GM23248 (cell line): Measurements from ENCODE around the gene CLDN19.

Source experiments
- EZH2 ChIP-seq: fragments of 200-600 bp; sonication (generic); IDR thresholded peaks from 2 replicates; pipeline ENCODE4 v1.6.1; 2018; ENCODE audit warnings: antibody characterized with exemption, mild to moderate bottlenecking; ENCODE audit not compliant: insufficient read depth, poor library complexity, severe bottlenecking
- EZH2phosphoT487 ChIP-seq: fragments of 200-600 bp; sonication (generic); IDR thresholded peaks from 2 replicates; pipeline ENCODE4 v1.6.1; 2018; ENCODE audit warnings: antibody characterized with exemption, moderate library complexity, mild to moderate bottlenecking, low read depth; ENCODE audit not compliant: insufficient read depth

GRCh38 chr1:42779725-42780124 lies 39.7 kb upstream of the CLDN19 start:
- TF ChIP-seq EZH2 (no peak), EZH2phosphoT487 (no peak)
